ENCODE results near the gene SMAD5. TPM values are rescaled to one million over a fixed set of nuclear protein-coding genes. Genes with fewer than 3 reads are reported as not detected.

The SMAD5 gene
- total and polyA plus RNA-seq, 2 experiments from 2014 or later, result 37.5 to 56.6 TPM

GRCh38 chr5:136086783-136087566, 45.7 kb upstream of the SMAD5 start:
- H3K36me3 Mint-ChIP-seq (ENCODE audit: low read depth), result no peaks in the 10 kb centered on the region
- no peak overlapping the region for H3K27ac ChIP-seq (ENCODE audit: low read depth)
- H3K4me2 ChIP-seq, result no peak overlapping the region
- no peak overlapping the region for H3K27ac Mint-ChIP-seq
- ATAC-seq (no peak), DNase-seq (ENCODE audit: low spot score) (no peak)
- no peaks in the 10 kb centered on the region for H4K20me1 ChIP-seq (replicated peaks; ENCODE audit: insufficient read depth)
- TF ChIP-seq CTCF (conservative IDR thresholded peaks at IDR 0.05; ENCODE audit: low read depth in 2 of 2), result no peak
- TF ChIP-seq JUNB (IDR thresholded peaks at IDR 0.05; ENCODE audit: unreplicated experiment), result no peak
- no peak for TF ChIP-seq STAT1 (IDR thresholded peaks at IDR 0.05; ENCODE audit: unreplicated experiment)
- TF ChIP-seq EZH2 (IDR thresholded peaks at IDR 0.05; ENCODE audit: low read depth, unreplicated experiment), result no peak
- H3K36me3 ChIP-seq (ENCODE audit: insufficient read depth), result no peaks in the 10 kb centered on the region
- H3K9me3 Mint-ChIP-seq, result no peaks in the 10 kb centered on the region; the same call in 2 of the 3 replicates
- H3K4me1 Mint-ChIP-seq, result no peaks in the 10 kb centered on the region; the same call in 2 of the 3 replicates
- no peaks in the 10 kb centered on the region for H3K9me2 ChIP-seq (ENCODE audit: insufficient read depth)
- no peak overlapping the region for H3K4me3 ChIP-seq
- peaks cover 3% of the 10 kb centered on the region; the same call in 1 of the 2 replicates for H3K4me1 ChIP-seq (ENCODE audit: insufficient read depth)
- peaks cover 3% of the 10 kb centered on the region for H3K27me3 Mint-ChIP-seq (ENCODE audit: insufficient read depth, low read depth, poor library complexity)
- H3F3A ChIP-seq (replicated peaks; ENCODE audit: low read depth), result no peaks in the 10 kb centered on the region
- H2AFZ ChIP-seq, result no peak overlapping the region
- H3K27me3 ChIP-seq (ENCODE audit: insufficient read depth), result no peaks in the 10 kb centered on the region
- no peak overlapping the region for H3K4me3 Mint-ChIP-seq
- no peaks in the 10 kb centered on the region for H3K79me2 ChIP-seq (replicated peaks; ENCODE audit: insufficient read depth)

- no peaks in the 10 kb centered on the region; the same call in 2 of the 3 replicates for H3K4me1 Mint-ChIP-seq
- no peak overlapping the region for H3K4me3 ChIP-seq
- peaks cover 3% of the 10 kb centered on the region for H3K27me3 Mint-ChIP-seq (ENCODE audit: insufficient read depth, low read depth, poor library complexity)
- H4K20me1 ChIP-seq (replicated peaks; ENCODE audit: insufficient read depth), result no peaks in the 10 kb centered on the region
- H3K36me3 Mint-ChIP-seq (ENCODE audit: low read depth), result no peaks in the 10 kb centered on the region
- H3F3A ChIP-seq (replicated peaks; ENCODE audit: low read depth), result no peaks in the 10 kb centered on the region
- no peak overlapping the region for H3K27ac Mint-ChIP-seq
- DNase-seq (ENCODE audit: low spot score) (no peak), ATAC-seq (no peak)
- no peaks in the 10 kb centered on the region for H3K36me3 ChIP-seq (ENCODE audit: insufficient read depth)
- no peak overlapping the region for H3K4me2 ChIP-seq
- 0 out of 2 replicates have a peak overlapping the region, but pooled peaks have one; percentile 38 for H2AFZ ChIP-seq
- H3K27ac ChIP-seq (ENCODE audit: low read depth), result no peak overlapping the region
- H3K4me3 Mint-ChIP-seq, result no peak overlapping the region
- no peaks in the 10 kb centered on the region for H3K9me2 ChIP-seq (ENCODE audit: insufficient read depth)
- H3K4me1 ChIP-seq (ENCODE audit: insufficient read depth), result peaks cover 3% of the 10 kb centered on the region; the same call in 1 of the 2 replicates
- no peaks in the 10 kb centered on the region for H3K79me2 ChIP-seq (replicated peaks; ENCODE audit: insufficient read depth)
- H3K9me3 Mint-ChIP-seq, result no peaks in the 10 kb centered on the region; the same call in 2 of the 3 replicates
- no peaks in the 10 kb centered on the region for H3K27me3 ChIP-seq (ENCODE audit: insufficient read depth)
- TF ChIP-seq ZNF462 (CRISPR knock-in tag; IDR thresholded peaks at IDR 0.05), result no peak
- no peak for TF ChIP-seq EZH2phosphoT487 (IDR thresholded peaks at IDR 0.05; ENCODE audit: unreplicated experiment)
- no peak for TF ChIP-seq CTCF (conservative IDR thresholded peaks at IDR 0.05; ENCODE audit: low read depth in 2 of 2)
Observed at GRCh38 chr5:136087961-136088871, 44.4 kb upstream of the SMAD5 start.
